ENCODE results near the gene SCG5.

The SCG5 gene

DNA sequence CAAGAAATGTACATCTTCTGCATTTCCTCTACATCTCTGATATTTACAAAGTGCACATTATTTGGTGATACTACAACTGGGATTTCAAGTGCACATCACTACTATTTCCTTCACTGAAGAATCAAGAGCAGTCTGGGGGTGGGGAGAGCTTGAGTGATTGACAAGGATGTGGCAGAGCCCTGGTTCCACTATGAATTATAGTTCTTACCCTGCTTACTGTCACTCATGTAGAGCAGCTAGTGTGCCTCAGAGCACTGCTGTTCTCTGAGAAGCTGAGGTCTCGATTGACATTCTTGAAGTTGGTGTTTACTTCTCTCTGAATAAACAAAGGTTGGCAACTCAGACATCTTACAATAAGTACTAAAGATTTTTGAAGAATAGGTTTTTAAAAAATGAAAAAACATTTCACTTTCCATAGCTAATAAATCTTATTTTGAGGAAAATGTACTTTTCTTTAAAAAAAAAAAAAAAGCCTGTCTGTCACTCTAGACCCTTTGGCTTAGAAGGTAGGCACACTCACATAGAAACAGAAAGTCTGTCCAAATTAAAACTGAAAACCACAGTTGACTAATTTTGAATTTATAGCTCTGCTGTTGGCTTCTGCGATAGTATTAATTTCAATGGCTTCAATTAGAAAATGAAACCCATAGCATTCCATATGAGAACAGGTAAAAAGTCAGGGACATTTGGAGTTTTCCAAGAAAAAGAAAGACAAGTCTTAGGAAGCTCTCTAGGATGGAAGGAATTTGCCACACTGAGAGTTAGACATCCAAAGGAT, 81.8 kb downstream of the SCG5 start:
- no peak for DNase-seq (ENCODE audit: low read depth)

DNA sequence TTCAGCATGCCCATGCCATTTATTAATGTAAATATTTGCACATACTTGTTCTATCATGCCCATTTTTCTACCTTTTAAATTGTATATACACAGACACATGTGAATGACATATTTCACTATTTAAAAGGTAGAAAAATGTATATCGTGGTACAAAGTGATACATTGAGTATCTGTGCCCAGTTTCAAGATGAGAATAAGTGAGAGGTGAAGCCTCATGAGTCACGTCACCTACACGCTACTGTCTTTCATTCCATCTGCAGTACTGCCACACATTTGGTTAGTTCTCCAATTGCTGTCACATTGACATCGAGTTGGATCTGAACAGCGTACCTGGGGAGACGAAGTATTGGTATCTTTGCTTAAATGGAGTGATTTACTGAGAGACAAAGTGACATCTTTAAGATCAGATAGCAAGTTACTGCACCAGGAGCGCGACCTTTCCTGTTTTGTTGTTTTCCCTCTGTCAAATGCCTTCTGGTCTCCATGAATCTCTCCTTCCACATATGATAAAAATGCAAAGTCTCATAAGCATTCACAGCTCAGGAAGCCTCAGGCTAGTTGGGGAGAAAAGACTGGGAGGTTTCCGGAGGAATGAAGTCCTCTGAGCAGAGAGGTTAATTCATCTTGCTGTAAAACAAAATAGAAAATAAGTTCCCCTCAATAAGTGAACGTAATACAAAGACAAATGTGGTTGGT, 88.3 kb downstream of the SCG5 start:
- no peak for DNase-seq (ENCODE audit: low read depth)

DNA sequence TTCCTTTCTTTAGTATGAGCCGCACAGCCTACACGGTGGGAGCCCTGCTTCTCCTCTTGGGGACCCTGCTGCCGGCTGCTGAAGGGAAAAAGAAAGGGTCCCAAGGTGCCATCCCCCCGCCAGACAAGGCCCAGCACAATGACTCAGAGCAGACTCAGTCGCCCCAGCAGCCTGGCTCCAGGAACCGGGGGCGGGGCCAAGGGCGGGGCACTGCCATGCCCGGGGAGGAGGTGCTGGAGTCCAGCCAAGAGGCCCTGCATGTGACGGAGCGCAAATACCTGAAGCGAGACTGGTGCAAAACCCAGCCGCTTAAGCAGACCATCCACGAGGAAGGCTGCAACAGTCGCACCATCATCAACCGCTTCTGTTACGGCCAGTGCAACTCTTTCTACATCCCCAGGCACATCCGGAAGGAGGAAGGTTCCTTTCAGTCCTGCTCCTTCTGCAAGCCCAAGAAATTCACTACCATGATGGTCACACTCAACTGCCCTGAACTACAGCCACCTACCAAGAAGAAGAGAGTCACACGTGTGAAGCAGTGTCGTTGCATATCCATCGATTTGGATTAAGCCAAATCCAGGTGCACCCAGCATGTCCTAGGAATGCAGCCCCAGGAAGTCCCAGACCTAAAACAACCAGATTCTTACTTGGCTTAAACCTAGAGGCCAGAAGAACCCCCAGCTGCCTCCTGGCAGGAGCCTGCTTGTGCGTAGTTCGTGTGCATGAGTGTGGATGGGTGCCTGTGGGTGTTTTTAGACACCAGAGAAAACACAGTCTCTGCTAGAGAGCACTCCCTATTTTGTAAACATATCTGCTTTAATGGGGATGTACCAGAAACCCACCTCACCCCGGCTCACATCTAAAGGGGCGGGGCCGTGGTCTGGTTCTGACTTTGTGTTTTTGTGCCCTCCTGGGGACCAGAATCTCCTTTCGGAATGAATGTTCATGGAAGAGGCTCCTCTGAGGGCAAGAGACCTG, 89.5 kb downstream of the SCG5 start:
- DNase-seq (ENCODE audit: low read depth): no peak

GRCh38 chr15:32732574-32733157, 91.2 kb downstream of the SCG5 start:
- DNase-seq (ENCODE audit: low read depth): no peak

DNA sequence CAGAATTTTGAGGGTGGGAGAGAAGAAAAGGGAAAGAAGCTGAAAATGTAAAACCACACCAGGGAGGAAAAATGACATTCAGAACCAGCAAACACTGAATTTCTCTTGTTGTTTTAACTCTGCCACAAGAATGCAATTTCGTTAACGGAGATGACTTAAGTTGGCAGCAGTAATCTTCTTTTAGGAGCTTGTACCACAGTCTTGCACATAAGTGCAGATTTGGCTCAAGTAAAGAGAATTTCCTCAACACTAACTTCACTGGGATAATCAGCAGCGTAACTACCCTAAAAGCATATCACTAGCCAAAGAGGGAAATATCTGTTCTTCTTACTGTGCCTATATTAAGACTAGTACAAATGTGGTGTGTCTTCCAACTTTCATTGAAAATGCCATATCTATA, 91.8 kb downstream of the SCG5 start:
- no peak for DNase-seq (ENCODE audit: low read depth)

DNA sequence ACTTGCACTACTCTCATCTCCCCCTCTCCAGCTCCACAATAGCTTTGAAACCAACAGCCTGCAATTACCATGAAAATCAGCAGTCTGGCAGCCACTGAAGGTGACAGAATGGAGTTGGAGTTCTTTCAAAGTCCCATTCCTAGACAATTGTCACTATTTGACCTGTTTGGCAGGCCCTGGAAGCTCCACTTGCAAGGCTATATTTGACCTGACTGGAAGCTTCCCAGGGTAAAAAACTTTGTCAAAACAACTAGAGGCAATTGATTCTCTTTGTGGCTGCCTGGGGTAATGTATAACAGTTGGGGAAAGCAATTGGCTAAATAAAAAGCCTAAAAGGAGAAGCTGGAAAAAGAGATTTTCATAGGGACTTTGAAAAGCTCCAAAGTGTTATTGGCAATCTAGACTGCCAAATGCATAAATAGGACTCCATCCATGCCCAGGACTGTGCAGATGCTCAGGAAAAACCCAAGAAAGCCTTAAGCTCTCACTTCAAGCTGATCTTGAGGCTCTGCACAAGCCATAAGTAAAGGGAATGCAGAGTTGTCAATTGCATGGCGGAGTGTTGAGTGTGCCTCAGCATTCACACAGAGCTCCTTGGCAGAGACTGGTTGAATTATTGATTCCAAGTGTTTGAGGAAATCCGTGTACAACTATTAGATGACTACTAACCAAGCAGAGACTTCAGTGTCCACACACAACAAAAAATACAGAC, 94.6 kb downstream of the SCG5 start:
- DNase-seq (ENCODE audit: low read depth): no peak

GRCh38 chr15:32736701-32737061, 95.2 kb downstream of the SCG5 start:
- no peak for DNase-seq (ENCODE audit: low read depth)

DNA sequence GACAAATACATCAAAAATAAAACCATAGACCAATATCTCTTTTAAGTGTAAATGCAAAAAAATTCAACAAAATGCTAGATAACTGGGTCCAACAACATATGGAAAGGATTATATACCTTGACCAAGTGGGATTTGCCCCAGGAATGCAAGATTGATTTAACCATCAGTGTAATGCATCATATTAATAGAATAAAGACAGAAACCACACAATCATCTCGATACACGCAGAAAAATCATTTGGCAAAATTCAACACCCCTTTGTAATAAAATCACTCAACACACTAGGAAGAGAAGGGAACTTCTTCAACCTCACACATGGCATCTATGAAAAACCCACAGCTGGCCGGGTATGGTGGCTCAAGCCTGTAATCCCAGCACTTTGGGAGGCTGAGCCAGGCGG, 95.8 kb downstream of the SCG5 start:
- no peak for DNase-seq (ENCODE audit: low read depth)

DNA sequence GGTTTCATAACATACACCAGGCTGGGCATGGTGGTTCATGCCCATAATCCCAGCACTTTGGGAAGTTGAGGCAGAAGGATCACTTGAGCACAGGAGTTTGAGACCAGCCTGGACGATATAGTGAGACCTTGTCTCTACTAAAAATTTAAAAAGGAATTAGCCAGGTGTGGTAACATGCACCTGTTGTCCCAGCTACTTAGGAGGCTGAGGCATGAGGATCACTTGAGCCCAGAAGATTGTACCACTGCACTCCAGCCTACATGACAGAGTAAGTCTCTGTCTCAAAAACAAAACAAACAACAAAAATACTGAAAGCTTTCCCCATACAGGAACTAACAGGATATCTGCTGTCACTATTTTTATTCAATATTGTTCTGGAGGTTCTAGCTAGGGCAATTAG, 97.2 kb downstream of the SCG5 start:
- DNase-seq (ENCODE audit: low read depth): no peak

- DNase-seq (ENCODE audit: low read depth): no peak
These were observed 98.1 kb downstream of the SCG5 start for GRCh38 chr15:32739522-32740063.

DNA sequence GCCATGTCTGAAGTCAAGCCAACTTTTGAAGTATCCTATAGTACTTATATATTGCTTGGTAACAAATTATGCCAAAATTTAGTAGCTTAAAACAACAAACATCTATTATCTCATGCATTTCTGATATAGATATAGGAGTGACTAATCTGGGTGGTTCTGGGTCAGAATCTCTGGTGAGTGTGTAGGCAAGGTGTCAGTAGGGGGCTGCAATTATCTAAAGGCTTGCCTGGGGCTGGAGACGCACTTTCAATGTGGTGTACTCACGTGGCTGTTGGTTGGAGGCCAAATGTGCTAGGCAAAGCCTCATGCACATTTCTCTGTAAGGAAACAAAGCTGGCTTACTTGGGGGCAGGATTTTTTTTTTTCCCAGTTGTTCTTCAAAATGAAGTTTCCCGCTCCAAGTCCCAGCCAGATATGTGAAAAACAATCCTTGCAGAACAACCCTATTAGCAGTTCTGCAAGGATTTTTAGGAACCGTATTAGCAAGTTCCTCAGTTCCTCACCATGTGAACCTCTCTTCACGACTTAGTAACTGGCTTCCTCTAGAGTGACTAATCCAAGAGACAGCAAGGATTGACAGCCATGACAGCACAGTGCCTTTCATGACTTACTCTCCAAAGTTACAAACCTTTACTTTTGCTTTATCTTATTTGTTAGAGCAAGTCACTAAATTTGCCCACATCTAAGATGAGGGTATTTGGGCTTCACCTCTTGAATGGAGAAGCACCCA, 102.1 kb downstream of the SCG5 start:
- no peak for DNase-seq (ENCODE audit: low read depth)

GRCh38 chr15:32746116-32746857, 104.8 kb downstream of the SCG5 start:
- no peak for DNase-seq (ENCODE audit: low read depth)

Data from activated T-cell treated with anti-CD3 and anti-CD28 coated beads for 48 hours (primary cell).